ENCODE data around the gene CALHM5. TPM values are rescaled to one million over a fixed set of nuclear protein-coding genes. Genes with fewer than 3 reads are reported as not detected.

Gene CALHM5
- total and polyA plus RNA-seq, 10 of the 15 experiments (the other 5 are each of a cell fraction or from before 2014, with no cell fraction given), result not detected

- no peak for TF ChIP-seq E2F4 (IDR thresholded peaks at IDR 0.05; ENCODE audit: low read depth, low read length)
- TF ChIP-seq, protein P1, sequence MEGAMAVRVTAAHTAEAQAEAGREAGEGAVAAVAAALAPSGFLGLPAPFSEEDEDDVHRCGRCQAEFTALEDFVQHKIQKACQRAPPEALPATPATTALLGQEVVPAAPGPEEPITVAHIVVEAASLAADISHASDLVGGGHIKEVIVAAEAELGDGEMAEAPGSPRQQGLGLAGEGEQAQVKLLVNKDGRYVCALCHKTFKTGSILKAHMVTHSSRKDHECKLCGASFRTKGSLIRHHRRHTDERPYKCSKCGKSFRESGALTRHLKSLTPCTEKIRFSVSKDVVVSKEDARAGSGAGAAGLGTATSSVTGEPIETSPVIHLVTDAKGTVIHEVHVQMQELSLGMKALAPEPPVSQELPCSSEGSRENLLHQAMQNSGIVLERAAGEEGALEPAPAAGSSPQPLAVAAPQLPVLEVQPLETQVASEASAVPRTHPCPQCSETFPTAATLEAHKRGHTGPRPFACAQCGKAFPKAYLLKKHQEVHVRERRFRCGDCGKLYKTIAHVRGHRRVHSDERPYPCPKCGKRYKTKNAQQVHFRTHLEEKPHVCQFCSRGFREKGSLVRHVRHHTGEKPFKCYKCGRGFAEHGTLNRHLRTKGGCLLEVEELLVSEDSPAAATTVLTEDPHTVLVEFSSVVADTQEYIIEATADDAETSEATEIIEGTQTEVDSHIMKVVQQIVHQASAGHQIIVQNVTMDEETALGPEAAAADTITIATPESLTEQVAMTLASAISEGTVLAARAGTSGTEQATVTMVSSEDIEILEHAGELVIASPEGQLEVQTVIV (IDR thresholded peaks at IDR 0.05; ENCODE audit: borderline replicate concordance, partially characterized antibody), result no peak
- TF ChIP-seq, protein P2, sequence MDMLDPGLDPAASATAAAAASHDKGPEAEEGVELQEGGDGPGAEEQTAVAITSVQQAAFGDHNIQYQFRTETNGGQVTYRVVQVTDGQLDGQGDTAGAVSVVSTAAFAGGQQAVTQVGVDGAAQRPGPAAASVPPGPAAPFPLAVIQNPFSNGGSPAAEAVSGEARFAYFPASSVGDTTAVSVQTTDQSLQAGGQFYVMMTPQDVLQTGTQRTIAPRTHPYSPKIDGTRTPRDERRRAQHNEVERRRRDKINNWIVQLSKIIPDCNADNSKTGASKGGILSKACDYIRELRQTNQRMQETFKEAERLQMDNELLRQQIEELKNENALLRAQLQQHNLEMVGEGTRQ (IDR thresholded peaks at IDR 0.05; ENCODE audit: borderline replicate concordance, low read depth, low read length), result no peak
- TF ChIP-seq ATF7 (IDR thresholded peaks at IDR 0.05; ENCODE audit: low read depth), result no peak
Observed at GRCh38 chr6:116535109-116535508, 23.7 kb downstream of the CALHM5 start (continued).

DNA sequence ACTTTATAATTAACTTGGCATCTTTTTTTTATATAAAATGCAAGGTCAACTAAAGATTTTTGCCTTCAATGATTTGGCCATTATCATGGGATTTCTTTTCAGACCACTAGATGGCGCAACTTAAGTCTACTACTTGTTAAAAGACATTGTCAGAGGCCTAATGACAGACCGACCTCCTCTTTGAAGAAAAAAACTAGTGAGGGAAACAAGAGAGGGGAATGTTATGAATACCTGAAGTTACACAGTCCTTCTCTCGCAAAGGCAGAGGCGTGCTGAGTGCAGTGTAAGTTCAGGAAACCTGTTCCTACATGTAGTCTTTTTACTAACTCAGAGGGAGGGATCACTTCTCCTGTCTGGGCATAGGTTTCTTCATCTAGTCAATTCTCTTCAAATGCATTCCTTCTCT, 24.8 kb downstream of the CALHM5 start:
- Histone ChIP-seq H3K4me3 (no peak overlapping the region), H3K36me3 (ENCODE audit: control insufficient read depth in 2 of 2, insufficient read depth in 2 of 2, low read length in 1 of 2) (no peaks in the 10 kb centered on the region), H2AFZ (ENCODE audit: control insufficient read depth, low read depth, low read length) (peak overlapping the region; percentile 70), H4K20me1 (ENCODE audit: control insufficient read depth, insufficient read depth) (no peaks in the 10 kb centered on the region), H3K9ac (ENCODE audit: control insufficient read depth, insufficient read depth, low read length) (no peak overlapping the region), H3K27ac (ENCODE audit: control insufficient read depth, insufficient read depth) (no peak overlapping the region), H3K79me2 (ENCODE audit: control insufficient read depth, insufficient read depth, low read length) (no peaks in the 10 kb centered on the region), H3K4me2 (ENCODE audit: control insufficient read depth, insufficient read depth) (no peak overlapping the region), H3K27me3 (replicated peaks in 1 of 2; ENCODE audit: control insufficient read depth in 2 of 2, insufficient read depth in 2 of 2, low read length in 1 of 2) (peaks cover 2 to 3% of the 10 kb centered on the region in 2 experiments; a peak in 2 of 4 replicates), H3K9me3 (replicated peaks; ENCODE audit: control insufficient read depth, insufficient read depth, low read length) (no peaks in the 10 kb centered on the region), H3K4me1 (ENCODE audit: control insufficient read depth, insufficient read depth, low read length) (no peaks in the 10 kb centered on the region)
- ChIA-PET SMC1A (ENCODE audit: uncharacterized antibody, unreplicated experiment) (interaction anchor here (1.0 to 4.5 kb wide), 3 partner anchors 177 to 309 kb away, joined by 3 to 42 read pairs (median 3); no protein-coding TSS in a partner anchor), CTCF (interaction anchor here (1.0 to 4.5 kb wide), 13 partner anchors 10 to 248 kb away, joined by 4 to 96 read pairs (median 9); partner anchors contain the start of genes CALHM4 and RWDD1), POLR2A (no interaction called here), RAD21 (ENCODE audit: unreplicated experiment) (interaction anchor here (2.7 to 3.9 kb wide), 2 partner anchors 247 to 267 kb away, joined by 16 to 35 read pairs; no protein-coding TSS in a partner anchor)
- DNase-seq (ENCODE audit: low read depth, low spot score) (no peak), ATAC-seq (peak; percentile 82), FAIRE-seq (peak; percentile 18)
- intact Hi-C loops (cut with micrococcal nuclease; ENCODE audit: unreplicated experiment) (loop anchor here (1.0 kb wide), 2 partner anchors 25 to 109 kb away; no protein-coding TSS in a partner anchor), in situ Hi-C loops (cut with MboI) (no loop called here)
- BruUV-seq (replicated peaks), result no TSS peak
- TF ChIP-seq BACH1 (IDR thresholded peaks at IDR 0.05; ENCODE audit: borderline replicate concordance), result no peak
- TF ChIP-seq CTCF (IDR thresholded peaks at IDR 0.05 in 2 of 3, conservative IDR thresholded peaks at IDR 0.05 in 1 of 3; ENCODE audit: control insufficient read depth in 2 of 3, extremely low read depth in 1 of 3, insufficient read depth in 1 of 3, low read depth in 3 of 3, low read length in 3 of 3), result peak; percentile 57 to 71 (median 67)
- peak; percentile 63 for TF ChIP-seq RAD21 (IDR thresholded peaks at IDR 0.05; ENCODE audit: insufficient read depth, low read depth, low read length)
- peak; percentile 59; the same call in 1 of the 2 replicates for TF ChIP-seq SMC3 (IDR thresholded peaks at IDR 0.05; ENCODE audit: borderline replicate concordance, low read length)
- 3% methylated on average over 4 of the region's 4 CpGs for WGBS (ENCODE audit: insufficient coverage, insufficient replicate concordance, low lambda C conversion rate, missing lambda C conversion rate)
